Cardiac muscle cell (in vitro differentiated cells and primary cell): Measurements from ENCODE around the gene D2HGDH. TPM values are rescaled to one million over a fixed set of nuclear protein-coding genes. Genes with fewer than 3 reads are reported as not detected.

Experiments
- DNase-seq, 2 donors: peaks; one replicate each; pipeline versions ENCODE4 v3.0.0 to v3.0.0-alpha.2; 2010 to 2017; ENCODE audit warnings: low read depth in 1 of 2, low spot score in 1 of 2
- H3K27ac ChIP-seq: fragments of 200-600 bp; sonication (generic); 2 replicates; pipeline ENCODE4 v1.5.1; 2016
- H3K27me3 ChIP-seq: fragments of 200-600 bp; sonication (generic); 2 replicates; pipeline ENCODE4 v1.6.0; 2016; ENCODE audit warnings: control low read depth
- H3K36me3 ChIP-seq: fragments of 200-600 bp; sonication (generic); 2 replicates; pipeline ENCODE4 v1.5.1; 2016; ENCODE audit warnings: control low read depth
- H3K4me1 ChIP-seq: fragments of 200-600 bp; sonication (generic); 2 replicates; pipeline ENCODE4 v1.8.1; 2017; ENCODE audit warnings: low read depth, mild to moderate bottlenecking, mixed run types
- H3K4me3 ChIP-seq: fragments of 200-600 bp; sonication (generic); 2 replicates; pipeline ENCODE4 v1.5.1; 2016; ENCODE audit warnings: mild to moderate bottlenecking
- H3K9me3 ChIP-seq: fragments of 200-600 bp; sonication (generic); 2 replicates; pipeline ENCODE4 v1.5.1; 2017; ENCODE audit warnings: low read depth, mild to moderate bottlenecking, control low read depth
- polyA plus RNA-seq: library from polyadenylated mRNA; unstranded; fragments of >200 nt; fragmentation: Nextera tagmentation; extraction: Ambion mirVana; gene quantifications from 2 replicates; pipeline ENCODE4 v1.2.1, GENCODE V29; 2016
- total RNA-seq: library from RNA; depleted of rRNA; stranded (reverse); fragments of >200 nt; gene quantifications from 2 replicates; pipeline ENCODE4 v1.2.3, GENCODE V29; 2016
- TF ChIP-seq, protein P1 (sequence below): IDR thresholded peaks from 2 replicates; pipeline ENCODE4 v1.5.1; 2012; ENCODE audit warnings: low read depth, mild to moderate bottlenecking, low read length

D2HGDH gene
- total and polyA plus RNA-seq, 2 experiments from 2014 or later = 24.6 to 26.8 TPM

DNA sequence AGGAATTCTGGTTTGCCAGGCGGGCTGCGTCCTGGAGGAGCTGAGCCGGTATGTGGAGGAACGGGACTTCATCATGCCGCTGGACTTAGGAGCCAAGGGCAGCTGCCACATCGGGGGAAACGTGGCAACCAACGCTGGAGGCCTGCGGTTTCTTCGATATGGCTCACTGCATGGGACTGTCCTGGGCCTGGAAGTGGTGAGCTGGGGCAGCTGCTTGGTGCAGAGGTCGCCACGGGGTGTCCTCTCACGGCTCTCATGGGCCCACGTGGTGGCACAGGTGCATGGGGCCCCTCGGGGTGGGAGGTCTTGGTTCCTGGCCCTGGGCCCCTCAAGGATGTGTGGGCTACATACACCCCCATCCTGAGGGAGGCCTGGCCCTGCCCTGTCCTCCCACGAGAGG, 9.2 kb downstream of the D2HGDH start:
- Histone ChIP-seq H3K27ac (no peak overlapping the region), H3K4me1 (no peaks in the 10 kb centered on the region), H3K4me3 (no peak overlapping the region), H3K36me3 (peaks cover 2% of the 10 kb centered on the region), H3K9me3 (no peaks in the 10 kb centered on the region), H3K27me3 (no peaks in the 10 kb centered on the region)
- no peak for DNase-seq
- TF ChIP-seq, protein P1, sequence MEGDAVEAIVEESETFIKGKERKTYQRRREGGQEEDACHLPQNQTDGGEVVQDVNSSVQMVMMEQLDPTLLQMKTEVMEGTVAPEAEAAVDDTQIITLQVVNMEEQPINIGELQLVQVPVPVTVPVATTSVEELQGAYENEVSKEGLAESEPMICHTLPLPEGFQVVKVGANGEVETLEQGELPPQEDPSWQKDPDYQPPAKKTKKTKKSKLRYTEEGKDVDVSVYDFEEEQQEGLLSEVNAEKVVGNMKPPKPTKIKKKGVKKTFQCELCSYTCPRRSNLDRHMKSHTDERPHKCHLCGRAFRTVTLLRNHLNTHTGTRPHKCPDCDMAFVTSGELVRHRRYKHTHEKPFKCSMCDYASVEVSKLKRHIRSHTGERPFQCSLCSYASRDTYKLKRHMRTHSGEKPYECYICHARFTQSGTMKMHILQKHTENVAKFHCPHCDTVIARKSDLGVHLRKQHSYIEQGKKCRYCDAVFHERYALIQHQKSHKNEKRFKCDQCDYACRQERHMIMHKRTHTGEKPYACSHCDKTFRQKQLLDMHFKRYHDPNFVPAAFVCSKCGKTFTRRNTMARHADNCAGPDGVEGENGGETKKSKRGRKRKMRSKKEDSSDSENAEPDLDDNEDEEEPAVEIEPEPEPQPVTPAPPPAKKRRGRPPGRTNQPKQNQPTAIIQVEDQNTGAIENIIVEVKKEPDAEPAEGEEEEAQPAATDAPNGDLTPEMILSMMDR = no peak

DNA sequence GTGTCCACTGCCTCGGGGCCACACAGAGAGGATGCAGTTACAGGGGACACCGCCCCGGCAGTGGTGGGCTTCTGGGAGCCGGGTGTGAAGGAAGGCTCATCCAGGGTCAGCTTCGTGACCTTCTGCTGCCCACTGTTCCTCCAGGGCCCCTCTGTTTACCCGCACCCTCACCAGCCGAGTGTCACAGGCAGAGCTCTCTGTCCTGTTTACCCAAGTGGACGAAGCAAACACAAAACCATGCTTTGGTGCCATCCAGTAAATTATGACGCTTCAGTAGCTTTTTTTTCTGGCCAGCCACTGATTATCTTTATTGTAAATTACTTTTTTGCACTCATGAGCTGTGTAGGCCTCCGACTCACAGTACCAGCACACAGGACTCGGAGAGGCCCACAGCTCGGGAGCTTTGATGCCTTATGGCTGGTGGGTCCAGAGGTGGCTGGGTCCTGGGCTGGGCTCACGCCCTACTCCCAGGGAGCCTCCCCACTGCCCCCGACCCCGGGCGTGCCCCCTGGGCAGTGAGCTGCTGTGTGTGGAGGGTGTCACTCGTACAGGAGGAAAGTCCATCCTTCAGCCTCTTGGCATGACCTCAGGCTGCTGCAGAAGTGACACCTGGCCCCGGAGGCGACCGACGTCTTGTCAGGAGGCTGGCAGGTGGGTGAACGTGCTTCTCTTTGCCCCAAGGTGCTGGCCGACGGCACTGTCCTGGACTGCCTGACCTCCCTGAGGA, 9.8 kb downstream of the D2HGDH start:
- Histone ChIP-seq H3K9me3 (no peaks in the 10 kb centered on the region), H3K4me1 (no peaks in the 10 kb centered on the region), H3K27me3 (no peaks in the 10 kb centered on the region), H3K4me3 (no peak overlapping the region), H3K27ac (no peak overlapping the region), H3K36me3 (peaks cover 2% of the 10 kb centered on the region)
- TF ChIP-seq, protein P1 = no peak
- no peak for DNase-seq

DNA sequence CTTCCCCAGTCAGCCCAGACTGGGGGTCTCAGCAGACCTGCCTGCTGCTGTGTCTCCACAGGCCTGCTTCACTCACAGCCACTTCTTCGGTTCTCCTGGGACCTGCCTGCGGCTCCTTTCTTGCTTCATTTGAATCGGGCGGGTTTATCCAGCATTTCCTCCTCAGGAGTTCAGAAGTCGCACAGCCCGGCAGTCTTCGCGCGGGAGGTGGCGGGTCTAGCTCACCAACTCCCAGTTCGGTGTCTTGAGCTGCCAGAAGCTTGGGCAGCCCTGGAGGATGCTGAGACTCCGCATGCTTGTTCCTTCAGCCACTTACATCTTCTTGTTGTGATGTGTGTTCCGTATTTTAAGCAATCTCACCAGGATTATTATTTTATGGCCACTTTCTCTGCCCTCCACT, 10.8 kb downstream of the D2HGDH start:
- DNase-seq = no peak
- H3K9me3 ChIP-seq = no peaks in the 10 kb centered on the region
- H3K4me1 ChIP-seq = no peaks in the 10 kb centered on the region
- no peak overlapping the region for H3K27ac ChIP-seq
- H3K27me3 ChIP-seq = no peaks in the 10 kb centered on the region
- TF ChIP-seq, protein P1 = no peak
- no peak overlapping the region for H3K4me3 ChIP-seq
- peaks cover 2% of the 10 kb centered on the region for H3K36me3 ChIP-seq

DNA sequence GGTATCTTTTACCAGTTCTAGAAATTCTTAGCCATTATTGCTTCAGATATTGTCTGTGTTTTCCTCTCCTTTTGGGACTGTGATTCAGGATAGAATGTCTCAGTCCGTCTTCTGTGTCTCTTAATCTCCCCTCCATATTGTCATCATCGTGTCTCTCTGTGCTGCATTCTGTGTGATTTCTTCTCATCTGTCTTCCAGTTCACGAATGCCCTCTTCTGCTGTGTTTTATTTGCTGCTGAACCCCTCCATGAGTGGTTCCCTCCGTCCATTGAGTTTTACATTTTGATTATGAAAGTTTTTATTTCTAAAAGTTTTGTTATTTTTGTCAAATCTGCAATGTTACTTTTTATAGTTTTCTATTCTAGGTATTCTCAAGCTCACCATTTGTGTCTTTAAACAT, 11.7 kb downstream of the D2HGDH start:
- TF ChIP-seq, protein P1 = no peak
- H3K27me3 ChIP-seq = no peaks in the 10 kb centered on the region
- H3K4me1 ChIP-seq = no peaks in the 10 kb centered on the region
- no peak for DNase-seq
- peaks cover 2% of the 10 kb centered on the region for H3K36me3 ChIP-seq
- no peak overlapping the region for H3K4me3 ChIP-seq
- no peak overlapping the region for H3K27ac ChIP-seq
- H3K9me3 ChIP-seq = no peaks in the 10 kb centered on the region

DNA sequence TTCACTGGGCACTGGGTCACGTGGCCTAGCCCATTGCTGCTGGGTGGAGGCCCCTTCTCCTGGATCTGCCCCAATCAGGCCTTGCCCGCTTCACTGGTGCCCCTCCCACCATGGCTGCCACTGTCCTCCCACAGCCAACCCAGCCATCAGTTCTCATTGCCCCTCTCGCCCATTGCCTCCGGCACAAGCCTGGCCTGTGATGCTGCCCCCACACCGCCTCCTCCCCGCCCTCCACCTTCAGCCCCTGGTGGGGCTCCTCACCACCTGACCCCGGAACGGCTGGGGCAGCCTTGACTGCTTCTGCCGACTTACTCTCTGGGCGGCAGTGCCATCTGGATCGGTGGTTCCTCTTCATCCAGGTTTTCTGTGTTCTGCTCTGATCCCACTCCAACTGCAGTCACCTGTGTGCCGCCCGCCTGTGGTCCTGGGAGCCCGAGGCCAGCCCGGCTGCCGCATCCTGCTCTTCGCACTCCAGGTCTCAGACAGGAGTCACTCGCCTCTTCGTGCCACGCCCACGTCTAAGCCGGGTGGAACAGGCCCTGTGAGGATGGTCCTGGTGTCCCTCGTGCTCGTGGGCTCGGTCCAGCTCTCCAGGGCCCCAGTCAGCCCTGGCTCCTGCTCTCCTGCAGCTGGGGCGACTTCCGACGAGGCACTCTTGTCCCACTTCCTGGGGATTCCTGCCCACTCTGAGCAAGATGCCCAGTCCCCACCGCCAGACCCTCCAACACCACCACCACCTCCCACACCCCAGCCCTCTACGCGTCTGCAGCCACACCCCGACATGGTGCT, 14.2 kb downstream of the D2HGDH start:
- H3K36me3 ChIP-seq = peaks cover 2% of the 10 kb centered on the region
- no peak overlapping the region for H3K27ac ChIP-seq
- no peaks in the 10 kb centered on the region for H3K4me1 ChIP-seq
- H3K4me3 ChIP-seq = no peak overlapping the region
- TF ChIP-seq, protein P1 = no peak
- H3K27me3 ChIP-seq = no peaks in the 10 kb centered on the region
- DNase-seq = no peak
- H3K9me3 ChIP-seq = no peaks in the 10 kb centered on the region
